Aorta (tissue), 5 donors: Measurements from ENCODE around the gene CHST7. TPM values are rescaled to one million over a fixed set of nuclear protein-coding genes. Genes with fewer than 3 reads are reported as not detected.

ENCODE experiments used
- ATAC-seq: fragments of 200-7000 bp; cut with Tn5 transposase; one replicate; pipeline ENCODE4 v1.9.1; 2022; ENCODE audit warnings: moderate library complexity; ENCODE audit not compliant: low FRiP score
- DNase-seq, 2 donors: peaks; one replicate each; pipeline ENCODE4 v3.0.0-alpha.2; 2020
- H3K27ac ChIP-seq, 2 donors: one replicate each; pipeline ENCODE4 v1.5.1; 2013; ENCODE audit warnings: low read length in 2 of 2, mild to moderate bottlenecking in 2 of 2, moderate library complexity in 2 of 2, control low read depth in 1 of 2, inconsistent platforms in 1 of 2, low read depth in 1 of 2
- H3K27me3 ChIP-seq, 2 donors: one replicate each; pipeline ENCODE4 v1.6.1; 2013; ENCODE audit warnings: control low read depth in 1 of 2, low read length in 1 of 2, mild to moderate bottlenecking in 1 of 2, moderate library complexity in 1 of 2; ENCODE audit not compliant: insufficient read depth in 2 of 2, control insufficient read depth in 1 of 2
- H3K36me3 ChIP-seq, 2 donors: one replicate each; pipeline ENCODE4 v1.6.1; 2013; ENCODE audit warnings: control low read depth in 1 of 2, low read length in 1 of 2, mild to moderate bottlenecking in 1 of 2; ENCODE audit not compliant: insufficient read depth in 2 of 2, control insufficient read depth in 1 of 2
- H3K4me1 ChIP-seq, 2 donors: one replicate each; pipeline ENCODE4 v1.6.1; 2013; ENCODE audit warnings: low read length in 2 of 2, control low read depth in 1 of 2, mild to moderate bottlenecking in 1 of 2, moderate library complexity in 1 of 2; ENCODE audit not compliant: insufficient read depth in 2 of 2, control insufficient read depth in 1 of 2
- H3K4me3 ChIP-seq, 2 donors: one replicate each; pipeline ENCODE4 v1.5.1; 2013; ENCODE audit warnings: low read length in 2 of 2, control low read depth in 1 of 2, mild to moderate bottlenecking in 1 of 2
- H3K9me3 ChIP-seq: one replicate; pipeline ENCODE4 v1.6.1; 2013; ENCODE audit warnings: mild to moderate bottlenecking, low read length; ENCODE audit not compliant: control insufficient read depth
- WGBS, 2 donors: extraction: QIAGEN DNeasy Blood & Tissue Kit; methylation state at CpG; one replicate each; pipeline ENCODE4 v1.1.7; 2013; 5-methylcytosine and 5-hydroxymethylcytosine counted together
- intact Hi-C, 2 donors: fragments of 100-400 bp; cut with DNase I; formaldehyde crosslinking; loops; one replicate each; pipeline versions ENCODE4 v1.14.2 to v1.15.0; 2022
- polyA plus RNA-seq, 2 donors: library from polyadenylated mRNA; stranded (reverse); fragments of 200-250 nt; gene quantifications; one replicate each; pipeline ENCODE4 v1.2.3, GENCODE V29; 2013
- total RNA-seq, 2 donors: library from RNA; stranded (reverse); fragmentation: NEBNext Ultra II Directional; extraction: Animal tissue kit (Norgen Biotek cat#: 25700); gene quantifications; one replicate each; pipeline ENCODE4 v1.2.1, GENCODE V29; 2021
- donor health status: healthy with polysubstance abuse.
- donor health status: Bipolar disorder and iron deficiency.
- donor health status: DM: no; HTN: no; CAD: no.
- donor health status: DM: no; HTN: no; CAD: no.
- donor health status: DM: yes; HTN: yes; CAD: no.

CHST7 gene
- total and polyA plus RNA-seq, 4 donors, result 1.0 to 9.4 (median 6.8) TPM

DNA sequence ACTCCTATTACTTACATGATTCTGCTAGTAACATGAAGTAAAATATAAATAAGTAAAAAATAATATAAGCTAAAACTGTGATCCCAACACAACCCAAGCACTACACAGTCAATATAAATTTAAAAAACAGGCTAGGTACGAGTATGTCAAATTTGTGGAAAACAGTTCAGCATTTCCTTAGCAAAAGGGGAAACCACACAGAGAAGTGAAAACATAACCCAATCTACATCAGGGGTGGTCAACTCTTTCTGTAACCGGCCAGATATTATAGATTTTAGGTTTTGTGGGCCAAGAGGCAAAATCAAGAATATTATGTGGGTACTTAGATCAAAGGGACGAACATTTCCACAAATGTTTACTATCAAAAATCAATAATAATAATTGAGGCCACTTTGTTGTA, 70.1 kb downstream of the CHST7 start:
- DNase-seq, result no peak
- ATAC-seq, result no peak
- 69 to 89% methylated on average over 3 of the region's 3 CpGs for WGBS, 2 donors
- H3K27ac ChIP-seq, result no peak overlapping the region
- H3K4me1 ChIP-seq, result no peaks in the 10 kb centered on the region
- no peaks in the 10 kb centered on the region for H3K27me3 ChIP-seq
- no peaks in the 10 kb centered on the region for H3K9me3 ChIP-seq
- H3K4me3 ChIP-seq, result no peak overlapping the region
- H3K36me3 ChIP-seq, result peaks cover 0 to 2% of the 10 kb centered on the region in 2 donors
- intact Hi-C loops, result loop anchor here in 1 of 2 donors (5.0 kb wide), 1 partner anchor 96 kb away; the partner anchor contains the start of gene ZNF674

DNA sequence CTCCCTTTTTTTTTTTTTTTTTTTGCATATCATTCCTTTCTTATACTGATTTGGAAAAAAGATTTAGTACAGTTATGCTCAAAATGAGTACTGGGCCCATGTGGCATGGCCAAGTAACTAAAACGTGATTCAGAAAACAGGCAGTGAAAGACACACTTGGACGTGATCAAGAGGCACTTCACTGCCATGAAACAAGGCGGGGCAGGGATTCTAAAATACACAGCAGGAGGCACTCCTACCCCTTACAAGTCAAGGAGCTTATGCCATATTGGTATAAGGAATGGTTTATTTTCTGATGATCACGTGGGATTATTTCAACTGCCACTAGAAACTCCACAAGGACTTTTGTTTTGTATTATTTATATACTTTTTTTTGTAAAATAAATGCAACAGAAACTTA, 72.0 kb downstream of the CHST7 start:
- H3K4me3 ChIP-seq, result no peak overlapping the region
- H3K27ac ChIP-seq, result no peak overlapping the region
- intact Hi-C loops, result no loop called here
- H3K36me3 ChIP-seq, result peaks cover 0 to 2% of the 10 kb centered on the region in 2 donors
- no peaks in the 10 kb centered on the region for H3K27me3 ChIP-seq
- H3K9me3 ChIP-seq, result no peaks in the 10 kb centered on the region
- 68 to 94% methylated on average over 4 of the region's 4 CpGs for WGBS, 2 donors
- ATAC-seq (no peak), DNase-seq (no peak)
- H3K4me1 ChIP-seq, result no peaks in the 10 kb centered on the region

DNA sequence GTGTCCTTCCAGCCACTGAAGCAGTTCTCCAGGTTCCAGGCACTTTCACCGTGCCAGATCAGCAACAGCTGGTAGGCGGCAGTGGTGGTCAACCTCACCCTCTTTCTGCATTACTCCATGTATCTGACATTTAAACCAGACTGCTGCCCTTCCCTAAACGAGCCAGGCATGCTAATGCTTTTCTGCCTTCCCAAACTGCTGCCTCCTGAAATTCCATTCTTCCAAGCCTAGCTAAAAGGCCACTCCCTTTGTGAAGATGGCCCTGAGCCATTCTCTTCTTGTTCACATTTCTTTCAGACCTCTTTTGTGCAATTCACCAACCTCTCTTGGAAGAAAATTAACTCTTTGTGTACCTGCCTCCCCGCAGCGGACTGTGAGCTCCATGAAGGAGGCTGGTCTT, 73.7 kb downstream of the CHST7 start:
- Histone ChIP-seq H3K9me3 (no peaks in the 10 kb centered on the region), H3K36me3 (peaks cover 0 to 2% of the 10 kb centered on the region in 2 donors), H3K27ac (no peak overlapping the region), H3K27me3 (no peaks in the 10 kb centered on the region), H3K4me3 (no peak overlapping the region), H3K4me1 (no peaks in the 10 kb centered on the region)
- ATAC-seq (no peak), DNase-seq (no peak)
- intact Hi-C loops, result no loop called here
- WGBS, 2 donors, result 69 to 84% methylated on average over 5 of the region's 5 CpGs

Other genes starting within 250 kb of the CHST7 start
- gene ZNF674, start 28.3 kb upstream of the CHST7 start, total RNA-seq, result 1 to 10 TPM; 5.1 to 7.9 TPM
- 1 to 10 TPM; 1.5 to 2.4 TPM for gene ZNF674, start 28.3 kb upstream of the CHST7 start, polyA plus RNA-seq
- gene SLC9A7, start 185.4 kb downstream of the CHST7 start, total RNA-seq, result 1 to 10 TPM; 2.5 to 3.0 TPM
- gene SLC9A7, start 185.4 kb downstream of the CHST7 start, polyA plus RNA-seq, result under 1 TPM; 0.33 to 0.38 TPM